Stomach (tissue), 9 donors: ENCODE results near the gene MUC6. TPM values are rescaled to one million over a fixed set of nuclear protein-coding genes. Genes with fewer than 3 reads are reported as not detected.

Source experiments
- DNase-seq, 2 donors: peaks; one replicate each; pipeline versions ENCODE4 v3.0.0 to v3.0.0-alpha.2; 2013 to 2019
- H3K27ac ChIP-seq, 5 donors: fragments of 200-600 bp in 4 of 5; sonication (generic) in 4 of 5; one replicate each; pipeline ENCODE4 v1.5.1; 2013 to 2019; ENCODE audit warnings: mild to moderate bottlenecking in 1 of 5, moderate library complexity in 1 of 5
- H3K27me3 ChIP-seq, 3 donors: fragments of 200-600 bp; sonication (generic); one replicate each; pipeline ENCODE4 v1.5.1; 2017 to 2019; ENCODE audit warnings: mixed run types in 1 of 3
- H3K36me3 ChIP-seq, 4 donors: fragments of 200-600 bp; sonication (generic); 1 replicate in 3 of 4; 2 replicates in 1 of 4; pipeline ENCODE4 v1.5.1; 2016 to 2019
- H3K4me1 ChIP-seq, 4 donors: fragments of 200-600 bp; sonication (generic); one replicate each; pipeline ENCODE4 v1.5.1; 2016 to 2019
- H3K4me3 ChIP-seq, 4 donors: fragments of 200-600 bp; sonication (generic) in 3 of 4; one replicate each; pipeline ENCODE4 v1.5.1; 2016 to 2019; ENCODE audit warnings: mild to moderate bottlenecking in 1 of 4
- H3K9me3 ChIP-seq, 4 donors: fragments of 200-600 bp; sonication (generic); one replicate each; pipeline ENCODE4 v1.5.1; 2016 to 2019
- CTCF ChIP-seq, 7 experiments: fragments of 450-650 bp in 4 of 7; fragments of 200-600 bp in 3 of 7; sonication (generic) in 3 of 7; IDR thresholded peaks; one replicate each; pipeline ENCODE4 v1.5.1; 2016 to 2019; ENCODE audit warnings: antibody characterized with exemption in 7 of 7, control low read depth in 2 of 7, mild to moderate bottlenecking in 1 of 7
- EP300 ChIP-seq: sonication (generic); formaldehyde crosslinking; IDR thresholded peaks from one replicate; pipeline ENCODE4 v1.6.1; 2017; ENCODE audit warnings: antibody characterized with exemption
- POLR2A ChIP-seq, 4 donors: fragments of 450-650 bp; IDR thresholded peaks; one replicate each; pipeline ENCODE4 v1.6.1; 2016; ENCODE audit warnings: antibody characterized with exemption in 4 of 4, control low read depth in 2 of 4, mild to moderate bottlenecking in 1 of 4, moderate library complexity in 1 of 4
- POLR2AphosphoS5 ChIP-seq, 3 donors: sonication (generic); formaldehyde crosslinking; IDR thresholded peaks; one replicate each; pipeline ENCODE4 v1.6.1; 2016; ENCODE audit warnings: antibody characterized with exemption in 3 of 3
- WGBS, 5 donors: extraction: QIAGEN DNeasy Blood & Tissue Kit in 3 of 5; methylation state at CpG; one replicate each; pipeline versions ENCODE4 v1.1.5 to v1.1.7; 2013 to 2018; 5-methylcytosine and 5-hydroxymethylcytosine counted together
- intact Hi-C: fragments of 100-400 bp; cut with DNase I; formaldehyde crosslinking; loops from one replicate; pipeline ENCODE4 v1.15.1; 2023; ENCODE audit warnings: low total_unique reads
- polyA plus RNA-seq, 3 donors: library from polyadenylated mRNA; stranded (reverse); fragments of 200-250 nt; gene quantifications; one replicate each; pipeline ENCODE4 v1.2.3, GENCODE V29; 2013
- total RNA-seq, 5 donors: library from RNA; depleted of rRNA; stranded (reverse); fragments of >200 nt; gene quantifications; one replicate each; pipeline versions ENCODE4 v1.1.0 to v1.2.3, GENCODE V29; 2014 to 2016
- donor health status: healthy with polysubstance abuse.
- donor health status: Bipolar disorder and iron deficiency.
- donor health status: healthy.

The MUC6 gene
- total and polyA plus RNA-seq, 8 donors = 0.29 to 215 (median 108) TPM

GRCh38 chr11:1072821-1073231, 36.3 kb upstream of the MUC6 start:
- peaks cover 0 to 3% (median 0%) of the 10 kb centered on the region in 4 donors for H3K9me3 ChIP-seq
- intact Hi-C loops = no loop called here
- 75 to 88% (median 78%) methylated on average over 7 to 9 of the region's 9 CpGs for WGBS, 5 donors
- no peak overlapping the region for H3K4me3 ChIP-seq
- peak overlapping the region in 1 of 5 donors; percentile 23 for H3K27ac ChIP-seq
- peaks cover 5 to 22% (median 14%) of the 10 kb centered on the region in 4 donors for H3K4me1 ChIP-seq
- H3K36me3 ChIP-seq = no peaks in the 10 kb centered on the region
- TF ChIP-seq POLR2AphosphoS5 (IDR thresholded peaks at IDR 0.05) (no peak), POLR2A (IDR thresholded peaks at IDR 0.05) (no peak), CTCF (IDR thresholded peaks at IDR 0.05) (no peak), EP300 (no peak)
- H3K27me3 ChIP-seq = peaks cover 0 to 64% (median 0%) of the 10 kb centered on the region in 3 donors
- DNase-seq = no peak

- WGBS, 5 donors = 58 to 81% (median 73%) methylated on average over 14 to 18 of the region's 18 CpGs
- TF ChIP-seq POLR2A (IDR thresholded peaks at IDR 0.05) = no peak
- no peak for TF ChIP-seq CTCF (IDR thresholded peaks at IDR 0.05)
- TF ChIP-seq POLR2AphosphoS5 (IDR thresholded peaks at IDR 0.05) = no peak
- TF ChIP-seq EP300 = no peak
Measured at GRCh38 chr11:1072116-1072820, 35.8 kb upstream of the MUC6 start.

GRCh38 chr11:1071571-1072115, 35.1 kb upstream of the MUC6 start:
- no peak for DNase-seq
- WGBS, 5 donors = 81 to 90% (median 88%) methylated on average over 21 of the region's 21 CpGs
- H3K9me3 ChIP-seq = peaks cover 0 to 4% (median 0%) of the 10 kb centered on the region in 4 donors

More at GRCh38 chr11:1072116-1072820, 35.8 kb upstream of the MUC6 start:
- Histone ChIP-seq H3K9me3 (peaks cover 0 to 4% (median 0%) of the 10 kb centered on the region in 4 donors), H3K36me3 (no peaks in the 10 kb centered on the region), H3K27me3 (peaks cover 0 to 60% (median 0%) of the 10 kb centered on the region in 3 donors), H3K27ac (no peak overlapping the region), H3K4me3 (no peak overlapping the region), H3K4me1 (peaks cover 5 to 18% (median 13%) of the 10 kb centered on the region in 4 donors)
- DNase-seq = peak in 1 of 2 donors; percentile 60
- intact Hi-C loops = no loop called here

More at GRCh38 chr11:1071571-1072115, 35.1 kb upstream of the MUC6 start:
- H3K27ac ChIP-seq = no peak overlapping the region
- no peak for TF ChIP-seq POLR2AphosphoS5 (IDR thresholded peaks at IDR 0.05)
- no peak for TF ChIP-seq EP300
- no peak for TF ChIP-seq CTCF (IDR thresholded peaks at IDR 0.05)
- TF ChIP-seq POLR2A (IDR thresholded peaks at IDR 0.05) = no peak
- no peaks in the 10 kb centered on the region for H3K36me3 ChIP-seq
- peaks cover 0 to 54% (median 0%) of the 10 kb centered on the region in 3 donors for H3K27me3 ChIP-seq
- H3K4me3 ChIP-seq = no peak overlapping the region
- peaks cover 5 to 18% (median 13%) of the 10 kb centered on the region in 4 donors for H3K4me1 ChIP-seq
- intact Hi-C loops = no loop called here
